ENCODE results near the gene SRRM5.
"Not testable (repeated sequence)": the region's sequence is repeated elsewhere in the genome, so short reads cannot be mapped to it uniquely, and the experiment has no call there.

The SRRM5 gene

DNA sequence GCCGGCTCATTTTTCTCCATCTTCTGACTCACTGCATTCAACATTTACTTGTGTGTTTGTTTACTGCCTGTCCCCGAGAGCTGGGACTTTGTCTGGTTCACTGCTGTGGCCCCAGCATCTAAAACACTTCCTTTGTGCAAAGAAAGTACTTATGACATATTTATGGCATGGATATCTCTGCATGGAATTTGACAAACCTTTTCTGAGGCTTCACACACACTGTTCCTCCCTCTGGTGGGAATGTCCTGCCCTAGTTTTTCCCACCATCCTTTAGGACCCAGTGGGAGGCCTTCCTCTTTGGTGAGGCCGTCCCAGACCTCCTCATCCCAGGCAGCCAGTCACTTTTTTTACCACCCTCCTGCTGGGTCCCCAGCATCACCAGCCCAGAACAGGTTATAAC lies 1.4 kb upstream of the SRRM5 start:
- no peak for DNase-seq (ENCODE audit: low read depth in 4 of 4, low spot score in 1 of 4)

DNA sequence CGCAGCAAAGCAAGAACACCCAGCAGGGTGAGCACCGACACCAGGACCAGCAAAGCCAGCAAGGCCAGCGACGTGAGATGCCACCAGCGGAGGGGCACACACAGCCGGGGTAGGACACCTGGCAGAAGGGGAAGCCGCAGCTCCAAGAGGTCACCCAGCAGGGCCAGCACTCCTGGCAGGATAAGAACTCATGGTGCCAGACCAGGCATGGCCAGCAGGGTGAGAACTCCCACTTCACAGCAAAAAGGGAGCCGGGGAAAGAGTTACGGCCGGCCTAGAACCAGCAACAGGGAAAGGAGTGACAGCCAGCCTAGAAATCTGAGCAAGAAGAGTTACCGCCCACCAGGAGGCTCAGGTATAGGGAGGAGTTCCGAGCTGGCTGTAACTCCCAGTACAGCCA lies 486 bp downstream of the SRRM5 start:
- DNase-seq (ENCODE audit: low read depth in 4 of 4, low spot score in 1 of 4): no peak

DNA sequence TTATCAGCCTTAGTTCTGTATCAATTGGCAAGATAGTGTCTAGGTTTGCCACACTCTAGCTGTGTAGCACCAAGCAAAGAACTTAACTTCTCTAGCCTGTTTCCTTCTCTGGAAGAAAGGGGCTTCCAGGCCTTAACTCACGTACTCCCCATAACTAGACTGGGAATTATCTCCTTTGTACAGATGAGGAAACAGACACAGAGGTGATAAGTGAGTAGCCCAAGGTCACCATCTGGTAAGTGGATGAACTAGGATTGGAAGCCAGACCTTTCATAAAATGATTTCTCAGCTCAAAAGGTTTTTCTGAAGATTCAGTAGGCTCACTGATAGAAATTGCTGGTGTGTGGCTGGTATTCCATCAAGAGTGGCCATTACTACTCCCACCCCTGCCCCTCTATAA lies 4.4 kb downstream of the SRRM5 start:
- no peak for DNase-seq (ENCODE audit: low read depth in 4 of 4, low spot score in 1 of 4)

DNA sequence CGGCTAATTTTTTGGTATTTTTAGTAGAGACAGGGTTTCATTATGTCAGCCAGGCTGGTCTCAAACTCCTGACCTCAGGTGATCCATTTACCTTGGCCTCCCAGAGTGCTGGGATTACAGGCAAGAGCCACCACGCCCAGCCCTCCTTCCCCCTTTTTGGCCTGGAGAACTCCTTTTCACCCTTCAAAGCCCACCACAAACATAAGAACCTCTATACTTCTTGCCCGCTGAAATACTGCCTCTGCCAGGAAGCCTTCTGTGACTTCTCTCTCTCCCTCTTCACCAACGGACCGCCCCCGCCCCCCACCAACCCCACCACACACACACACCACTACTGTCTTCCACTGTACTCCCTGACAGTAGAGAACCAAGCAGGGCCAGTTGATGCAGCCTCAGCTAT lies 5.1 kb downstream of the SRRM5 start:
- no peak for DNase-seq (ENCODE audit: low read depth in 4 of 4, low spot score in 1 of 4)

DNA sequence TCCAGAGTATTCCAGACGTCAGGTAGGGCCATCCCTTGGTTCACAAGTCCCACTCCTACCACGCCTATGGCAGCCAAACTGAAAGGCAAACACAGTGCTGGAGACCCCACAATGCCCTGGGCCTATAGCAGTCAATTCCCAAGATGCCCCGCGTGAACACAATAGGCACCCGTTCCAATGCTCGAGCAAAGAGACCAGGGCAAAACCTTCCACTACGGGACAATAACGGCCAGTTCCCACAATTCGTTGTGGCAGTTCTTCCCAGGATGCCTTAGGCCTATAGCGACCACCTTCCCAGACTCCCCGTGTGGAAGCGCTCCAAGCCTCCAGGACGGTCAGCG lies 7.0 kb downstream of the SRRM5 start:
- peak in 1 of 4 experiments; percentile 52 for DNase-seq (ENCODE audit: low read depth in 4 of 4, low spot score in 1 of 4)

DNA sequence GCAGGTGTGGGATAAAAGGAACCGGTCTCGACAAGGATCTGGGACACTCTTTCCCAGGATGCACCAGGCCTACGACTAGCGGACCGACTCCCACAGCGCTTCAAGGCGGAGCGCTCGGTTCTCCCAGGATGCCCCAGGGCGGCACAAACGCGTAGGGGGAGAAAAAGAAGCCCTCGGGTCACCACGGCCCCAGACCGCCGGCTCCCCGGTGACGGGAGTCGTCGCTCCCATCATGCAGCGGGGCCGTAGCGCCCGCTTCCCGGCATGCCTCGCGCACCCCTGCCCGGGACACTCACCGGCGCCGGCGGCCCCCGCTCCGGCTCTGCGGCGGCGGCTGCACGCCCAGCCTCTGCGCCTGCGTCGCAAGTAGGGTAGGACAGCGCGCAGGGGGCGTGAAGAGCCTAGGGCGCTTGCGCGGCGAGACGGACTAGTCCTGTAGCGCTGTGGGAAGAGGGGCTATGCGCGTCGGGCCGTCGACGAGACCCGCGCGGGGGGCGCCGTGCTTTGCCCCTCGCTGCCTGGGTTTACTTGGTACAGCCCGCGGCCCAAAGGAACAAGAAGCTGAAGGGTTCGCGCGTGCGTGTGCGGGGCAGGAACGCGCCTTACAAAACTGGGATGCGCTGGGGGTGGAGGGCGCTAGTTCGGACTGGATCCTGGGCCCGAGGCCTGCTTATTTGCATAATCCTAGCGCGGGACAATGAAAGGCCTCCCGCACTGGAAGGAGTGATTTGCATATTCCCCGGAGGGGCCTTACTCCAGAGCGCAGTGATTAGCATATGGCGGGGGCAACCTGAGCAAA lies 7.6 kb downstream of the SRRM5 start, which contains the start of gene ZNF428:
Gene ZNF428, minus strand, starts transcription at position 368 of the 799 bp plus-strand sequence. CDS start 5,325 bp downstream, outside the sequence.
- peak; percentile 60 to 84 (median 80) for DNase-seq (ENCODE audit: low read depth in 4 of 4, low spot score in 1 of 4)

DNA sequence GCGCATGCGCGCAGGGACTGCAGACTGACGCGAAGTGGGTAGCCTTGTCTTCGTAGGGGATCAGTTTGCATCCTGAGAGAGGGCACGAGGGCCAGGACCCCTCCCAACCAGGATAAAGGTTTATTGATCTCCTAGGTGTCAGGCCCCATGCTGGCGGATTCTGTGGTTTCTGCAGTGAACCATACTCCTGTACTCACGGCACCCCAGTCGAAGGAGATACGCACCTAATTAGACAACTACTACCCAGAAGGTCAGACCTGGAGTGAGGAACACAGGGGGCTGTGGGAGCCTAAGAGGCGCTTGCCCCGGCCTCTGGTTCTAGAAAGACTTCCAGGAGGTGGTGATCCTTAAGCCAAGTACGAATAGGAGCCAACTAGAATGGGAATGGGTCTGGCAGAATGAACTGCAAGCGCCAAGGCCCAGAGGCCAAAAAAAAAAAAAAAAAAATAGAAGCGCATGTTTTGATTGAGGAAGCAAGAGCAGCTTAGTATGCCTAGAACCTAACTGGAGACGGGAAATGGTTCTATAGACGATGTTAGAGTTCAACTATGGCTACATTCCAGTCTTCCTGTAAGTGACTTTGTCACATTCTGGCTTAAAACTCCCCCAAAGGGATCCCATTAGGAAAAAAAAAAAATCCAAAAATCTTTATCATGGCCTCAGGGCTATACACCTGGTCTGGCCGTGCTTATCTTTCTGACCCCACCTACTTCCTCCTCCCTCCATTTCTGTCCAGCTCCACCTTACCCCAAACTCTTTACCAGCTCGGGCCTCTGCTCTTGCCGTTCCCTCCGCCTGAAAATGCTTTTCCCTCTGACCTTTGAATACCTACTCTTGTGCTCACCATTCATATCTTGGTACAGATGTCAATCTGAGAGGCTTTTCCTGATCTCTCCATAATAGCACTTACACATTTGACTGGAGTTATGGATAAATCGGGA lies 8.4 kb downstream of the SRRM5 start:
- DNase-seq (ENCODE audit: low read depth in 4 of 4, low spot score in 1 of 4): peak in 2 of 4 experiments; percentile 75 to 82

DNA sequence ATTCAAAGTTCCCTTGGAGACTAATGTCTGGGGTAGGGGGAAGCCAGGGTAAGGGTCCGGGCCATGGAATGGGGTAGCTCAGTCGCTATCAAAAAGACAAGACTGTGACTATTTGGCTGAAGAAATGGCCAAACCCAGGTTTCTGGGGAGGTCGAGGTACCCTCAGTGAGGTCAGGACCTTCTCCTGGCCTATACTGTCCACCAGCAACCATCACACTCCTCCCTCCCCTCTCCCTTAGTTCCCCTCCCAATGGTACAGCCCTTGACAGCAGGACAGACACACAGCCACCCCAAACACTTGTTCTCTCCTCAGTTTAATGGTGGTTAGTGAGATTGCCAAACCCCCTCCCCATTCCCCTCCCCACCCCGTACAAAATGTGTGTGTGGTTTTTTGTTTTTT lies 10.2 kb downstream of the SRRM5 start:
- no peak for DNase-seq (ENCODE audit: low read depth in 4 of 4, low spot score in 1 of 4)

DNA sequence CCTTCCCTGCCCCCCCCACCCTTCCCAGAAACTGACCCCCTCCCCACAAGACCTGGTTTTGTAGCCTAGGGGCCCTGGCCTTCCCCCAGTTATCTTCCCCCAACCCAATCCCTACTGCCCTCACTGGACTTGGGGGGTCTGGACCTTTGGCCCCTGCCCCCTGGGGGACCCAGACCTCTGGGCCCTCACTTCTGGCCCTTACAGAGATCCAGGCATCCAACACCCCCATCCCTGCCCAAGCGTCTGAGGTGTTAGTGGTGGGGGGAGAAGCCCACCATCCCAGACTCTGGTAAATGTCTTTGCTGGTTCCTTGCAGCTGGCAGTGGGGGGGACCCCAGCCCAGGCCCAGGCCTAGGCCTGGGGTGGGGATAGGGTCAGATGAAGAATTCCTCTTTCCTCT lies 11.1 kb downstream of the SRRM5 start:
- DNase-seq (ENCODE audit: low read depth in 4 of 4, low spot score in 1 of 4): no peak

DNA sequence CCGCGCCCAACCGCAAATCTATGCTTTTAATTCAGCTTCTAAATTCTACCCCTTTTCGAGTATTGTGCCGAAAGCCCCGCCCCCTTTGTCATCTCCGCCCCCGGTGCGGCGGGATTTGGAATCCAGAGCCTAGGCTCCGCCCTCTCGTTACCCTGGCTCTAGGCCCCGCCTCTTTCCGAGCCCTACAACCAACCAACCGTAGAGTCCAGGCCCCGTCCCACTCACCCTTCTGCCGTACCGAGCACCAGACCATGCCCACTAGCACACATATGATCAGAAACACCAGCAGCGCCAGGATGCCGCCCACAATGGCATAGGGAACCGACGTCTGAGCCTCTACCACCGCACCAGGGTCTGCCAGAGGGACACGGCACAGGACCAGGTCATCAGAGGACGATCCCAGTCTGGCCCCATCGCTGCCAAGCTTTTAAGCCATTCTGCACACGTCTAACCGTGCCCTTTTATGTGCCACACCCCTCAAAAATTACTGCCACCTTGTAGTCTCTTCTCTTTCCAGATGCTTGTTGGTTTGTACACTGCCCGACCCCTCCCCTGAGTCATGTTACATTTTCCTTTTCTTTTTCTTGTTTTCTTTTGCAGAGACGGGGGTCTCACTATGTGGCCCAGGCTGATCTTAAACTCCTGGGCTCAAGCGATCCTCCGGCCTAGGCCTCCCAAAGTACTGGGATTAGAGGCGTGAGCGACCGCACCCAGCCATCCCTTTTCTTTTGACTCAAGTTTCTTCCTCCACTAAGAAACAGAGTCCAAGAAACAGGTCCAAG lies 12.2 kb downstream of the SRRM5 start:
- DNase-seq (ENCODE audit: low read depth in 4 of 4, low spot score in 1 of 4): no peak

DNA sequence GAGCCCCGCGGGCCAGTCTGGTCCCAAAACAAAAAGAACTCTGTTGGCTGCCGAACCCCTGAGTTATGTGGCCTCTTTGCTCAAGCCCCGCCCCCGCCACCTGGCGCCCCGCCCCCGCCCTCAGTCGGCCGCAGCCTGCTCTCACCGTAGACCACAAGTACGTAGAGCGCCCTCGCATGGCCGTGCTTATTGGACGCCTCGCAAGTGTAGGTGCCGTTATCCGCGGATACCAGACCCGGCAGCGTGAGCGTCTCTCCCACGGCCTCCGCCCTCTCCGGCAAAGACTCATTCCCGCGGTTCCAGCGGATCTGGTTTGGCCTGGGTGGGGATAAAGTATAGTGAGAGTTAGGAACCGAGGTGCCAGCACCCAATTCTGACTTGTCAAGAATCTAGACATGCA lies 13.0 kb downstream of the SRRM5 start:
- peak; percentile 65 to 81 (median 72) for DNase-seq (ENCODE audit: low read depth in 4 of 4, low spot score in 1 of 4)

DNA sequence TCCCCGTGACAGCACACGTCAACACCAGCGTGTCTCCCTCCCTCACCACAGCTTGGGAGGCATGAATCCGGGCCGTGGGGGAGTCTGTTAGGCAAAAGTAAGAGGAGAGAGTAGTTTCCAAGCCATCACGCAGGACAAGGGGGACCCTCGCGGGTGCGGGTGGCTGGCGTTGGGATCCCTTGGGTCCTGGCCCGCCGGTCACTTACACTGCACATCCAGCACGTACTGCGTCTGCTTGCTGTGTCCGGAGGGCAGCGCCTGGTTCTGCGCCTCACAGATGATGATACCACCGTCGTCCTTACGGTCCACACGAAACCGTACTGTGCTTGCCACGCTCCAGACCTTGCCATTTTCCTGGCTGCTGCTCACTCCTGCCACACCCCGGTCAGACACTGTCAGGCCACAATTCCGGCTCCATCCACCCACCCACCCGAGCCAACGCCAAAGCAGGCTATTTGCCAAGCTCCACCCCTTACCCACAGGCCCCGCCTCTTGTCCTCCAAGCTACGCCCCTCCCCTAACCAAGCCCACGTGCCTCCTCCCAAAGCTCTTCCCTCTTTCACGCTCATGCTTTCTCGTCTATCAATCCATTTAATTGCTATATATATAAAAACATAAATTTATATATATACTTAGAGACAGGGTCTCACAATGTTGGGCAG lies 14.2 kb downstream of the SRRM5 start:
- DNase-seq (ENCODE audit: low read depth in 4 of 4, low spot score in 1 of 4): no peak

DNA sequence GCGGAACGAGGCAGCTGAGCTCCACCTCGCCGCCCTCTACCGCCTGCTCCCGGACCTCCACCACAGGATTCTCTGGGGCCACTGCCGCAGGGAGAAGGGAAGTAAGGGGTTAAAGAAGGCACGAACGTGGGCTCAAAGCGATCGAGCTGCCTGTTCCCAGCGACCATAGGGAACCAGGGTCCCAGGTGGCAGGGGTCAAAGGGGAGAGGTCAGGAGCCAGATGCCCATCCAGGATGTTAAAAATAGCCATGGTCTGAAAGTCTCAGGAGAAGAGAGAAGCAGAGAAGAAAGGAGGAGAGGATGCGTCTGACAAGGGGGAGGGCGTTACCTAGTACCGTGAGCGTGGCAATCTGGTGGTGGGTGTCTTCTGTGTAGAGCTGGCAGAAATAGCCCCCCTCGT lies 14.9 kb downstream of the SRRM5 start:
- DNase-seq (ENCODE audit: low read depth in 4 of 4, low spot score in 1 of 4): no peak

DNA sequence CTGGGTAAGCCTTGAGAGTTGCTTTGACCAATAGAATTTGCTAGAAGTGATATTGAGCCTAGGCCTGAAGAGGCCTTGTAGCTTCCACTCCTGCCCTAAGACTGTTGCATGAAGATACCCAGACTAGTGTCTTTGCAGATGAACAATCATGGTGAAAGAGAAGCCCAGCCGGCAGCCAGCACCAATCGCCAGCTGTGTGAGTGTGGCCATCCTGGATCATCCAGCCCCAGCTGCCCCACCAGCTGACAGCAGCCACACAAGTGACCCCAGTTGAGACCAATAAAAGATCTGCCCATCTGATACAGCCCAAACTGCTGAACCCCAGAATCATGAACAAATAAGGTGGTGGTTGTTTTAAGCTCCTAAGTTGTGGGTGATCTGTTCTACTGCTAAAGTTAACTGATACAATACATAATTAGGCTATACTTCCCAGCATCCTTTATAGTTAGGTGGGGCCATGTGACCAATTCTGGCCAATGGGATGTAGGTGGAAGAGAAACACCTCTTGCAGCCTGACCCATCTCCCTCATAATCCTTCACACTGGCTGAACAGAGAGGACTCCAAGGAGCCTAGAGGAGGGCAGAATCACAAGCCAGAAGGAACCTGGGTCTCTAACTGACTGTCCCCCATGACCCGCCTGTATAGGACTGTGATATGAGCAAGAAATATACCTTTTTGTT lies 16.9 kb downstream of the SRRM5 start:
- DNase-seq (ENCODE audit: low read depth in 4 of 4, low spot score in 1 of 4): no peak

DNA sequence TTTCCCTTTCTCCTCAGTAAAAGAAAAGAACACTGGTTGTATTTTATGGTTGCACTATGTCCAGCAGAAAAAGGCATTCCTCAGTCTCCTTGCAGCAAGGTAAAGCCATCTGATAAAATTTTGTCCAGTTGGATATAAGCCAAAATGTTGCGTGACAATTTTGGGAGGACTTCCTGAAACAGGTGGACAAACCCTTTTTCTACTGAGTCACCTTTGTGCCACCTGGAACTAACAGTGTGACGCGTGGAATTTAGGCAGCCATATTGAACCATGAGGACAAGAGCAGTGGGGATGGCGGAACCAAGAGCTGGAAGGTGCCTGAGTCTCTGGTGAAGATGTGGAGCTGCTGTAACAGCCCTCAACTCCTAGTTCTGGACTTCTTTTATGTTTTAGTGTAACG lies 19.6 kb downstream of the SRRM5 start:
- DNase-seq (ENCODE audit: low read depth in 4 of 4, low spot score in 1 of 4): no peak

DNA sequence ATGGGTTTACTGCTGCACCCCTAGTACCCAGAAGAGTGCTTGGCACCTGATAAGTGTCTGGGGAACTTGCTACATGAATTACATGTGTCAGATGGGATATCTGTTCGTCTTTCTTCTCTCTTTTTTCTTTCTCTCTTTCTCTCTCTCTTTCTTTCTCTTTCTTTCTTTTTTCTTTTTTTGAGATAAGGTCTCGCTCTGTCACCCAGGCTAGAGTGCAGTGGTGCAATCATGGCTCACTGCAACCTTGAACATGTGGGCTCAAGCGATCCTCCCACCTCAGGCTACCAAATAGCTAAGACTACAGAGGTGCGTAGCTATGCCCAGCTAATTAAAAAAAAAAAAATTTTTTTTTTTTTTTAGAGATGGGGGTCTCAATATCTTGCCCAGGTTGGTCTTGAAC lies 21.6 kb downstream of the SRRM5 start:
- no peak for DNase-seq (ENCODE audit: low read depth in 4 of 4, low spot score in 1 of 4)

DNA sequence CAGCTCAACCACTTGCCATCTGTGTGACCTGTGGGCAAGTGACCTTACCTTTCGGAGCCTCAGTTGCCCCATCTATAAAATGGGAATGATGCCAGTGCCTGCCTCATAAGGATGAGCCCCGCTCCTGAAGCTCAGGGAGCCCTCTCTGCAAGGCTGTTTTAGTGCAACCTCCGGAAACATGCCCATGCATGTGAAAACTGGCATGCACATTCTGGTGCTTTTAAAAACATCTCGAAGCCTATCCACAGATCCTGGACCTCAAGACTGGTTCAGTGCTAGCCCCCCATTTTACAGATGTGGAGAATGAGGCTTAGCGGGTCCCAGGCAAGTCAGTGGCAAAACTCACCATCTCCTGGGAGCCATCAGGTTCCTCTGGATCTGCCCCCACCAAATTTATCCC lies 22.2 kb downstream of the SRRM5 start:
- DNase-seq (ENCODE audit: low read depth in 4 of 4, low spot score in 1 of 4): no peak

DNA sequence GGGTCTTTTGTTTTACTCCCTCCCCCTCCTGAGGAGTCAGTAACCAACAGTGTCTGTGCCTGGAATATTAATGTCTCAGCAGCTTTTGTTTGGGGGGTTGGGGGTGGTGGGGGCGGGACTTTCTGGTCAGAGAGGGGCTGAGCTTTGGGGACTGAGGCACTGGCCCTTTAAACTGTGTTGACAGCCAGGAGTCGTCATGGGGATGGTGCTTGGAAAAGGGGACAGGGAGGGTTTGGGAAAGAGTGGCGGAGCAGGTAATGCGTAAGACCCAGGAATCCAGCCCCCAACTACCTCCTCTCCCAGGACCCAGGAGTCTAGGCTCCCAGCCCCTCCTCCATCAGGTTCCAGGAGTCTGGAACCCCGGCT lies 22.6 kb downstream of the SRRM5 start:
- DNase-seq (ENCODE audit: low read depth in 4 of 4, low spot score in 1 of 4): no peak

DNA sequence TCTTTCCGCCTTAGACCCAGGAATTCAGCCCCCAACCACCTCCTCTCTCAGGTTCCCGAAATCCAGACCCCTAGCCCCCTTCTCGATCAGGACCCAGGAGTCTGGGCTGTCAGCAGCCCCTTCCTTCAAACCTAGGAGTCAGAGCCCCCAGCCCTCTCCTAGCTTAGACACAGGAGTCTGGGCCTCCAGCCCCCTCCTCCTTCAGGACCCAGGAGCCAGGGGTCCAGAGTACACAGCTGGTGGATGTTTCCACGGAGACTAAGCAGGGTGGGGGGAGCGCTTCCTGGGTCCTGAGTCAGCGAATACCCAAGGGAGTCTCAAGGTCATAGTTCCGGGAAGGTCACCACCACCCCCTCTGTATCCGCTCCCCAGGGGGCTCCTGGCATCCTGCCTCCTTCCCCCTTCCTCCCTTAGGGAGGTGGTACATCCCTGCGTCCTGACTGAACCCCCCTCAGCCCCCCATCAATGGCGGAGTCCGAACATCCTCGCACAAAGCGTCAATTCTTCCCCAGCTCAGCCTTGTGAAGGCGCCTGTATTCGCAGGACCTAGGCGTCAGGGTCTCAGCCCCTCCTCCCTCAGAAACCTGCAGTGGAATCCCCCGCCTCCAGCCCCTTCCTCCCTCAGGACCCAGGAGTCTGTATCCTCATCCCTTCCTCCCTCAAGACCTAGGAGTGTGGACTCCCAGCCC lies 23.1 kb downstream of the SRRM5 start:
- DNase-seq (ENCODE audit: low read depth in 4 of 4, low spot score in 1 of 4): no peak

DNA sequence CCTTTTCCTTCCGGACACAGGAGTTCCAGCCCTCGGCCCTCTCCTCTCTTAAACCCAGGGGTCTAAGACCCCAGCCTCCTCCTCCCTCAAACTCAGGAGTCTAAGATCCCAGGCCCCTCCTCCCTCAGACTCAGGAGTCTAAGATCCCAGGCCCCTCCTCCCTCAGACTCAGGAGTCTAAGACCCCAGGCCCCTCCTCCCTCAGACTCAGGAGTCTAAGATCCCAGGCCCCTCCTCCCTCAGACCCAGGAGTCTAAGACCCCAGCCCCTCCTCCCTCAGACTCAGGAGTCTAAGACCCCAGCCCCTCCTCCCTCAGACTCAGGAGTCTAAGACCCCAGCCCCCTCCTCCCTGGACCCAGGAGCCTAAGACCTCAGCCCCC lies 23.7 kb downstream of the SRRM5 start:
- DNase-seq (ENCODE audit: low read depth in 4 of 4, low spot score in 1 of 4): not testable (repeated sequence)

Data from stimulated activated CD4-positive, alpha-beta T cell treated with anti-CD3 and anti-CD28 coated beads, Interleukin-1b, Interleukin-23, amount 100 ng/mL, for 24 hours (primary cell).